ENCODE results near the gene SEC24D.

DNA sequence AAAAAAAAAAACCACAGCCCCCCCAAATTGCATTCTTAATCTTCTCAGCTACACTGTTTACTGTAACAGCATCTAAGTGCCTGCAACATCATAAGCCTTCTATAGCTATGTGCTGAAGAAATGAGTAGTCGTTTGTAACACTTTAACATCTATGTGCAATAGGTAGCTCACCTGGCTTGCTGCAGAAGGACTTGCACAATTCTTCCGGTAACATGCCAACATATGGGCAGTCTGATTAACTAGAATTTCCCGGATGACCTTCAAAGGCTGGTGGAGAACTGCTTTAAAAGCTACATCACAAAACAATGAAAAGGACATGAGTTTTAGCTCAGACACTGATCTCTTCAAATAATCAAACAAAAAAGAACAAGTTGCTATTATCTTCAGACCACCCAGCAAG is 97.8 kb downstream of the SEC24D start:
- TF ChIP-seq, protein P1, sequence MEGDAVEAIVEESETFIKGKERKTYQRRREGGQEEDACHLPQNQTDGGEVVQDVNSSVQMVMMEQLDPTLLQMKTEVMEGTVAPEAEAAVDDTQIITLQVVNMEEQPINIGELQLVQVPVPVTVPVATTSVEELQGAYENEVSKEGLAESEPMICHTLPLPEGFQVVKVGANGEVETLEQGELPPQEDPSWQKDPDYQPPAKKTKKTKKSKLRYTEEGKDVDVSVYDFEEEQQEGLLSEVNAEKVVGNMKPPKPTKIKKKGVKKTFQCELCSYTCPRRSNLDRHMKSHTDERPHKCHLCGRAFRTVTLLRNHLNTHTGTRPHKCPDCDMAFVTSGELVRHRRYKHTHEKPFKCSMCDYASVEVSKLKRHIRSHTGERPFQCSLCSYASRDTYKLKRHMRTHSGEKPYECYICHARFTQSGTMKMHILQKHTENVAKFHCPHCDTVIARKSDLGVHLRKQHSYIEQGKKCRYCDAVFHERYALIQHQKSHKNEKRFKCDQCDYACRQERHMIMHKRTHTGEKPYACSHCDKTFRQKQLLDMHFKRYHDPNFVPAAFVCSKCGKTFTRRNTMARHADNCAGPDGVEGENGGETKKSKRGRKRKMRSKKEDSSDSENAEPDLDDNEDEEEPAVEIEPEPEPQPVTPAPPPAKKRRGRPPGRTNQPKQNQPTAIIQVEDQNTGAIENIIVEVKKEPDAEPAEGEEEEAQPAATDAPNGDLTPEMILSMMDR (IDR thresholded peaks at IDR 0.05) = no peak
- no peak for TF ChIP-seq JUN (CRISPR knock-in tag; IDR thresholded peaks at IDR 0.05)
- TF ChIP-seq TP53 (CRISPR knock-in tag; IDR thresholded peaks at IDR 0.05) = no peak
- TF ChIP-seq NFYB (CRISPR knock-in tag; conservative IDR thresholded peaks at IDR 0.05; ENCODE audit: low read depth) = no peak
